ENCODE results near the gene MISP3.

MISP3 gene

GRCh38 chr19:14061751-14062557 is 10.6 kb upstream of the MISP3 start, which contains the start of gene PALM3:
TSS of gene PALM3 (minus strand) at chr19:14062076. CDS start at chr19:14061980, 96 bp downstream.
- POLR2A ChIA-PET: no interaction called here
- peaks cover 0 to 17% (median 17%) of the 10 kb centered on the region in 4 experiments for H3K4me1 ChIP-seq (ENCODE audit: control extremely low read depth in 1 of 4, control insufficient read depth in 4 of 4, insufficient read depth in 4 of 4, low read length in 3 of 4)
- no peak for DNase-seq
- no peaks in the 10 kb centered on the region for H3K36me3 ChIP-seq (ENCODE audit: control insufficient read depth in 4 of 4, insufficient read depth in 4 of 4, low read length in 3 of 4)
- CTCF ChIA-PET: interaction anchor here (0.6 to 7.2 kb wide), 4 partner anchors 9 to 40 kb away, joined by 3 to 102 read pairs (median 24); partner anchors contain the start of gene MISP3
- no peak within 1 kb of the TSS for H3K27ac ChIP-seq (ENCODE audit: insufficient read depth in 1 of 2, low read depth in 1 of 2, low read length in 2 of 2, poor library complexity in 1 of 2, severe bottlenecking in 2 of 2)
- peaks cover 0 to 36% (median 11%) of the 10 kb centered on the region in 5 experiments for H3K27me3 ChIP-seq (replicated peaks in 2 of 5; ENCODE audit: control insufficient read depth in 4 of 5, insufficient read depth in 5 of 5, low read length in 4 of 5)
- WGBS (ENCODE audit: insufficient coverage): 83% methylated on average over 16 of the region's 19 CpGs
- H3K9me3 ChIP-seq (ENCODE audit: control extremely low read depth in 1 of 5, control insufficient read depth in 4 of 5, insufficient read depth in 2 of 5, low read depth in 1 of 5, low read length in 4 of 5): no peaks in the 10 kb centered on the region
- no peak within 1 kb of the TSS for H3K4me3 ChIP-seq (ENCODE audit: control insufficient read depth in 1 of 7, extremely low read depth in 1 of 7, insufficient read depth in 4 of 7, low read depth in 2 of 7, low read length in 6 of 7)

GRCh38 chr19:14062558-14062855 is 10.1 kb upstream of the MISP3 start:
- DNase-seq: no peak
- WGBS (ENCODE audit: insufficient coverage): 100% methylated on average over 5 of the region's 5 CpGs
- ChIA-PET POLR2A (interaction anchor here (0.7 kb wide), 1 partner anchor 11 kb away, joined by 3 read pairs; no protein-coding TSS in a partner anchor), CTCF (interaction anchor here (5.7 to 7.2 kb wide), 2 partner anchors 9 to 14 kb away, joined by 46 to 102 read pairs; partner anchors contain the start of gene MISP3)
- peaks cover 0 to 35% (median 11%) of the 10 kb centered on the region in 5 experiments for H3K27me3 ChIP-seq (replicated peaks in 2 of 5; ENCODE audit: control insufficient read depth in 4 of 5, insufficient read depth in 5 of 5, low read length in 4 of 5)
- peaks cover 0 to 17% (median 15%) of the 10 kb centered on the region in 4 experiments for H3K4me1 ChIP-seq (ENCODE audit: control extremely low read depth in 1 of 4, control insufficient read depth in 4 of 4, insufficient read depth in 4 of 4, low read length in 3 of 4)
- H3K36me3 ChIP-seq (ENCODE audit: control insufficient read depth in 4 of 4, insufficient read depth in 4 of 4, low read length in 3 of 4): no peaks in the 10 kb centered on the region
- H3K4me3 ChIP-seq (ENCODE audit: control insufficient read depth in 1 of 7, extremely low read depth in 1 of 7, insufficient read depth in 4 of 7, low read depth in 2 of 7, low read length in 6 of 7): no peak overlapping the region
- no peak overlapping the region for H3K27ac ChIP-seq (ENCODE audit: insufficient read depth in 1 of 2, low read depth in 1 of 2, low read length in 2 of 2, poor library complexity in 1 of 2, severe bottlenecking in 2 of 2)
- no peaks in the 10 kb centered on the region for H3K9me3 ChIP-seq (ENCODE audit: control extremely low read depth in 1 of 5, control insufficient read depth in 4 of 5, insufficient read depth in 2 of 5, low read depth in 1 of 5, low read length in 4 of 5)

- CTCF ChIA-PET: interaction anchor here (5.7 kb wide), 1 partner anchor 14 kb away, joined by 46 read pairs; no protein-coding TSS in a partner anchor
- H3K4me1 ChIP-seq (ENCODE audit: control extremely low read depth in 1 of 4, control insufficient read depth in 4 of 4, insufficient read depth in 4 of 4, low read length in 3 of 4): peaks cover 0 to 14% (median 10%) of the 10 kb centered on the region in 4 experiments
- WGBS (ENCODE audit: insufficient coverage): 94% methylated on average over 3 of the region's 7 CpGs
- POLR2A ChIA-PET: interaction anchor here (0.7 kb wide), 1 partner anchor 11 kb away, joined by 3 read pairs; no protein-coding TSS in a partner anchor
- H3K4me3 ChIP-seq (ENCODE audit: control insufficient read depth in 1 of 7, extremely low read depth in 1 of 7, insufficient read depth in 4 of 7, low read depth in 2 of 7, low read length in 6 of 7): no peak overlapping the region
- H3K27me3 ChIP-seq (replicated peaks in 2 of 5; ENCODE audit: control insufficient read depth in 4 of 5, insufficient read depth in 5 of 5, low read length in 4 of 5): peaks cover 0 to 30% (median 11%) of the 10 kb centered on the region in 5 experiments
- no peak for DNase-seq
- no peak overlapping the region for H3K27ac ChIP-seq (ENCODE audit: insufficient read depth in 1 of 2, low read depth in 1 of 2, low read length in 2 of 2, poor library complexity in 1 of 2, severe bottlenecking in 2 of 2)
- H3K36me3 ChIP-seq (ENCODE audit: control insufficient read depth in 4 of 4, insufficient read depth in 4 of 4, low read length in 3 of 4): no peaks in the 10 kb centered on the region
- H3K9me3 ChIP-seq (ENCODE audit: control extremely low read depth in 1 of 5, control insufficient read depth in 4 of 5, insufficient read depth in 2 of 5, low read depth in 1 of 5, low read length in 4 of 5): no peaks in the 10 kb centered on the region
Measured at GRCh38 chr19:14063105-14063504, 9.5 kb upstream of the MISP3 start.

- DNase-seq: peak in 2 of 3 donors; percentile 43 to 52
- Histone ChIP-seq H3K27me3 (replicated peaks in 2 of 5; ENCODE audit: control insufficient read depth in 4 of 5, insufficient read depth in 5 of 5, low read length in 4 of 5) (peaks cover 0 to 5% (median 0%) of the 10 kb centered on the region in 5 experiments), H3K27ac (ENCODE audit: insufficient read depth in 1 of 2, low read depth in 1 of 2, low read length in 2 of 2, poor library complexity in 1 of 2, severe bottlenecking in 2 of 2) (no peak overlapping the region), H3K4me1 (ENCODE audit: control extremely low read depth in 1 of 4, control insufficient read depth in 4 of 4, insufficient read depth in 4 of 4, low read length in 3 of 4) (peaks cover 0 to 2% (median 0%) of the 10 kb centered on the region in 4 experiments), H3K36me3 (ENCODE audit: control insufficient read depth in 4 of 4, insufficient read depth in 4 of 4, low read length in 3 of 4) (no peaks in the 10 kb centered on the region), H3K9me3 (ENCODE audit: control extremely low read depth in 1 of 5, control insufficient read depth in 4 of 5, insufficient read depth in 2 of 5, low read depth in 1 of 5, low read length in 4 of 5) (no peaks in the 10 kb centered on the region), H3K4me3 (ENCODE audit: control insufficient read depth in 1 of 7, extremely low read depth in 1 of 7, insufficient read depth in 4 of 7, low read depth in 2 of 7, low read length in 6 of 7) (no peak overlapping the region)
- CTCF ChIA-PET: interaction anchor here (0.7 to 1.6 kb wide), 2 partner anchors 10 to 193 kb away, joined by 3 to 4 read pairs; no protein-coding TSS in a partner anchor
- 76% methylated on average over 2 of the region's 2 CpGs for WGBS (ENCODE audit: insufficient coverage)
- POLR2A ChIA-PET: interaction anchor here (0.6 kb wide), 1 partner anchor 35 kb away, joined by 3 read pairs; the partner anchor contains the start of gene IL27RA
Measured at GRCh38 chr19:14066134-14066533, 6.5 kb upstream of the MISP3 start.

- WGBS (ENCODE audit: insufficient coverage): 97% methylated on average over 39 of the region's 43 CpGs
- Histone ChIP-seq H3K36me3 (ENCODE audit: control insufficient read depth in 4 of 4, insufficient read depth in 4 of 4, low read length in 3 of 4) (no peaks in the 10 kb centered on the region), H3K4me3 (ENCODE audit: control insufficient read depth in 1 of 7, extremely low read depth in 1 of 7, insufficient read depth in 4 of 7, low read depth in 2 of 7, low read length in 6 of 7) (no peak overlapping the region), H3K9me3 (ENCODE audit: control extremely low read depth in 1 of 5, control insufficient read depth in 4 of 5, insufficient read depth in 2 of 5, low read depth in 1 of 5, low read length in 4 of 5) (no peaks in the 10 kb centered on the region), H3K27me3 (replicated peaks in 2 of 5; ENCODE audit: control insufficient read depth in 4 of 5, insufficient read depth in 5 of 5, low read length in 4 of 5) (no peaks in the 10 kb centered on the region), H3K4me1 (ENCODE audit: control extremely low read depth in 1 of 4, control insufficient read depth in 4 of 4, insufficient read depth in 4 of 4, low read length in 3 of 4) (peaks cover 5 to 37% (median 35%) of the 10 kb centered on the region in 4 experiments), H3K27ac (ENCODE audit: insufficient read depth in 1 of 2, low read depth in 1 of 2, low read length in 2 of 2, poor library complexity in 1 of 2, severe bottlenecking in 2 of 2) (no peak overlapping the region)
- ChIA-PET CTCF (interaction anchor here (0.8 to 7.2 kb wide), 13 partner anchors 11 to 281 kb away, joined by 3 to 102 read pairs (median 5); partner anchors contain the start of genes IL27RA and PALM3), POLR2A (interaction anchor here (0.8 kb wide), 1 partner anchor 91 kb away, joined by 3 read pairs; no protein-coding TSS in a partner anchor)
- no peak for DNase-seq
Measured at GRCh38 chr19:14070268-14071050, 2.1 kb upstream of the MISP3 start.

GRCh38 chr19:14073261-14073924 is 807 bp downstream of the MISP3 start:
- CTCF ChIA-PET: interaction anchor here (0.7 to 7.2 kb wide), 18 partner anchors 8 to 204 kb away, joined by 3 to 102 read pairs (median 5); partner anchors contain the start of genes IL27RA, PALM3 and PRKACA
- H3K4me3 ChIP-seq (ENCODE audit: control insufficient read depth in 1 of 7, extremely low read depth in 1 of 7, insufficient read depth in 4 of 7, low read depth in 2 of 7, low read length in 6 of 7): peak overlapping the region; percentile 58 to 83 (median 75)
- H3K27me3 ChIP-seq (replicated peaks in 2 of 5; ENCODE audit: control insufficient read depth in 4 of 5, insufficient read depth in 5 of 5, low read length in 4 of 5): no peaks in the 10 kb centered on the region
- POLR2A ChIA-PET: interaction anchor here (0.5 to 1.2 kb wide), 3 partner anchors 11 to 44 kb away, joined by 3 to 4 read pairs (median 4); no protein-coding TSS in a partner anchor
- peak; percentile 76 to 86 (median 86) for DNase-seq
- H3K4me1 ChIP-seq (ENCODE audit: control extremely low read depth in 1 of 4, control insufficient read depth in 4 of 4, insufficient read depth in 4 of 4, low read length in 3 of 4): peaks cover 5 to 44% (median 38%) of the 10 kb centered on the region in 4 experiments
- H3K36me3 ChIP-seq (ENCODE audit: control insufficient read depth in 4 of 4, insufficient read depth in 4 of 4, low read length in 3 of 4): no peaks in the 10 kb centered on the region
- H3K27ac ChIP-seq (ENCODE audit: insufficient read depth in 1 of 2, low read depth in 1 of 2, low read length in 2 of 2, poor library complexity in 1 of 2, severe bottlenecking in 2 of 2): peak overlapping the region in 1 of 2 experiments; percentile 54
- H3K9me3 ChIP-seq (ENCODE audit: control extremely low read depth in 1 of 5, control insufficient read depth in 4 of 5, insufficient read depth in 2 of 5, low read depth in 1 of 5, low read length in 4 of 5): no peaks in the 10 kb centered on the region
- WGBS (ENCODE audit: insufficient coverage): under 1% methylated on average over 91 of the region's 106 CpGs

All from common myeloid progenitor, CD34-positive (primary cell).